ENCODE measurements around the gene DVL2.

DNA sequence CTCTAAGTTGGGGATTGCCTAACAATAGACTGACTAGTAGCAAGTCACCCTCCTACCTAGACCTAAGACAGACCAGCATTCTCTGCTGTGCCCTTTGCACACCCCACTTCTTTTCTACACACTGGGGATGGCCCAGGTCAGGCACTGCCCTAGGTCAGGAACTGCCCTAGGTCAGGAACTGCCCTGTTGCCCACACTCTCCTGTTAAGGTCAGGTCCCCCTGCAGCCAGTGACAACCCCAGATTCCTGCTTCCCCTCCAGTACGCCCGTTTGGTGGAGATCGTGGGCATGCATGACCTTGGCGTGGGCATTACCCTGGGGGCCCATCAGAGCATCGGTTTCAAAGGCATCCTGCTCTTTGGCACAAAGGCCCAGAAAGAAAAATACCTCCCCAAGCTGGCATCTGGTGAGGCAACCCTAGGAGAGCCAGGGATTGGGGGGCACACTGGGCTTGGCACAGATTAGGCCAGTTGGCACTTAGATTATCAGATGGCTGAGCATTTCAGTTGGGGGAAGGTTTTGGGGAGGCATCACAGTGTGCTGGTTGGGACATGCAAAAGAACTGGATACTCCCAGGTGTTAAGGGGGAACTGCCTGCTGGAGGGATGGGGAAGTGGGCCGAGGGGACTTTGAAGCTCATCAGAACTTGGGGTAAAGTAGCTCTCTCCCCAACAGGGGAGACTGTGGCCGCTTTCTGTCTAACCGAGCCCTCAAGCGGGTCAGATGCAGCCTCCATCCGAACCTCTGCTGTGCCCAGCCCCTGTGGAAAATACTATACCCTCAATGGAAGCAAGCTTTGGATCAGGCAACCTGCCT is 12.8 kb downstream of the DVL2 start:
- TF ChIP-seq GATA2 (IDR thresholded peaks at IDR 0.05; ENCODE audit: low read depth, low read length), result no peak
- TF ChIP-seq GATA3 (IDR thresholded peaks at IDR 0.05; ENCODE audit: low read depth, low read length), result no peak
